Activated CD4-positive, alpha-beta memory T cell treated with anti-CD3 and anti-CD28 coated beads for 36 hours (primary cell): ENCODE measurements around the gene SFTPB. TPM values are rescaled to one million over a fixed set of nuclear protein-coding genes. Genes with fewer than 3 reads are reported as not detected.
"Not testable (repeated sequence)": the region's sequence is repeated elsewhere in the genome, so short reads cannot be mapped to it uniquely, and the experiment has no call there.

ENCODE experiments used
- CTCF ChIA-PET: fragments of 350-600 bp; sonication (Branson Sonifier 250); formaldehyde crosslinking; loops from one replicate; lab custom pipeline; 2021; ENCODE audit warnings: antibody characterized with exemption, inconsistent platforms; lab: Charles Lee
- POLR2A ChIA-PET: fragments of 350-600 bp; sonication (Branson Sonifier 250); formaldehyde crosslinking; loops from one replicate; lab custom pipeline; 2021; ENCODE audit warnings: antibody characterized with exemption; lab: Charles Lee
- DNase-seq: peaks from one replicate; pipeline ENCODE4 v3.0.0-alpha.2; 2020
- H3K27ac Mint-ChIP-seq: one replicate; pipeline ENCODE4 v1.8.0; 2021; ENCODE audit warnings: mixed read lengths
- H3K27me3 Mint-ChIP-seq: one replicate; pipeline ENCODE4 v1.8.0; 2021; ENCODE audit warnings: mixed read lengths
- H3K36me3 Mint-ChIP-seq: one replicate; pipeline ENCODE4 v1.8.0; 2021; ENCODE audit warnings: mixed read lengths
- H3K4me1 Mint-ChIP-seq: one replicate; pipeline ENCODE4 v1.8.0; 2021; ENCODE audit warnings: low read depth, mixed read lengths
- H3K4me3 Mint-ChIP-seq: one replicate; pipeline ENCODE4 v1.8.0; 2021; ENCODE audit warnings: mild to moderate bottlenecking, mixed read lengths
- H3K9me3 Mint-ChIP-seq: one replicate; pipeline ENCODE4 v1.8.0; 2021; ENCODE audit warnings: mixed read lengths
- intact Hi-C: fragments of 100-400 bp; cut with micrococcal nuclease; formaldehyde crosslinking; loops from one replicate; pipeline ENCODE4 v1.15.1; 2023
- total RNA-seq, 2 experiments: library from RNA; stranded (reverse); gene quantifications; one replicate each; pipeline ENCODE4 v1.2.3, GENCODE V29; 2021

The SFTPB gene
- total RNA-seq, 2 experiments from 2014 or later: not detected

GRCh38 chr2:85661139-85661858, 6.7 kb downstream of the SFTPB start:
- Mint-ChIP-seq H3K27ac (no peak overlapping the region), H3K4me1 (no peaks in the 10 kb centered on the region), H3K4me3 (no peak overlapping the region), H3K36me3 (peaks cover 5% of the 10 kb centered on the region), H3K9me3 (no peaks in the 10 kb centered on the region), H3K27me3 (no peaks in the 10 kb centered on the region)
- intact Hi-C loops: no loop called here
- POLR2A ChIA-PET: no interaction called here
- CTCF ChIA-PET: interaction anchor here (0.8 to 1.2 kb wide), 3 partner anchors 24 to 48 kb away, joined by 3 to 5 read pairs (median 4); no protein-coding TSS in a partner anchor
- DNase-seq: no peak

- H3K4me1 Mint-ChIP-seq: no peaks in the 10 kb centered on the region
- intact Hi-C loops: no loop called here
- no peaks in the 10 kb centered on the region for H3K27me3 Mint-ChIP-seq
- H3K4me3 Mint-ChIP-seq: no peak overlapping the region
- POLR2A ChIA-PET: no interaction called here
- H3K9me3 Mint-ChIP-seq: no peaks in the 10 kb centered on the region
- peaks cover 5% of the 10 kb centered on the region for H3K36me3 Mint-ChIP-seq
- DNase-seq: no peak
- CTCF ChIA-PET: interaction anchor here (0.8 to 1.6 kb wide), 5 partner anchors 23 to 153 kb away, joined by 3 to 5 read pairs (median 4); no protein-coding TSS in a partner anchor
- no peak overlapping the region for H3K27ac Mint-ChIP-seq
Measured at GRCh38 chr2:85660725-85661124, 7.3 kb downstream of the SFTPB start.

- H3K4me1 Mint-ChIP-seq, H3K36me3 Mint-ChIP-seq, POLR2A ChIA-PET, H3K27ac Mint-ChIP-seq, H3K9me3 Mint-ChIP-seq, H3K27me3 Mint-ChIP-seq, DNase-seq, H3K4me3 Mint-ChIP-seq, intact Hi-C loops: not testable (repeated sequence)
- CTCF ChIA-PET: interaction anchor here (1.2 to 1.6 kb wide), 4 partner anchors 16 to 153 kb away, joined by 3 to 5 read pairs (median 4); no protein-coding TSS in a partner anchor
Measured at GRCh38 chr2:85660301-85660700, 7.7 kb downstream of the SFTPB start.

GRCh38 chr2:85659324-85659981, 8.5 kb downstream of the SFTPB start:
- POLR2A ChIA-PET: no interaction called here

GRCh38 chr2:85657399-85657798, 10.6 kb downstream of the SFTPB start:
- H3K4me1 Mint-ChIP-seq, H3K9me3 Mint-ChIP-seq, H3K27ac Mint-ChIP-seq: not testable (repeated sequence)

More at GRCh38 chr2:85659324-85659981, 8.5 kb downstream of the SFTPB start:
- Mint-ChIP-seq H3K4me1 (no peaks in the 10 kb centered on the region), H3K36me3 (peaks cover 5% of the 10 kb centered on the region), H3K27me3 (no peaks in the 10 kb centered on the region), H3K4me3 (no peak overlapping the region), H3K27ac (no peak overlapping the region), H3K9me3 (no peaks in the 10 kb centered on the region)
- intact Hi-C loops: no loop called here
- CTCF ChIA-PET: interaction anchor here (1.4 to 3.2 kb wide), 4 partner anchors 17 to 154 kb away, joined by 3 to 25 read pairs (median 4); no protein-coding TSS in a partner anchor
- no peak for DNase-seq

GRCh38 chr2:85656468-85656867, 11.5 kb downstream of the SFTPB start:
- Mint-ChIP-seq H3K4me1 (peaks cover 2% of the 10 kb centered on the region), H3K4me3 (no peak overlapping the region), H3K27ac (no peak overlapping the region), H3K36me3 (peaks cover 9% of the 10 kb centered on the region), H3K27me3 (no peaks in the 10 kb centered on the region), H3K9me3 (no peaks in the 10 kb centered on the region)
- ChIA-PET POLR2A (interaction anchor here (0.6 kb wide), 1 partner anchor 238 kb away, joined by 3 read pairs; no protein-coding TSS in a partner anchor), CTCF (interaction anchor here (0.7 kb wide), 1 partner anchor 19 kb away, joined by 3 read pairs; no protein-coding TSS in a partner anchor)
- no peak for DNase-seq
- intact Hi-C loops: no loop called here

More at GRCh38 chr2:85657399-85657798, 10.6 kb downstream of the SFTPB start:
- H3K36me3 Mint-ChIP-seq, H3K27me3 Mint-ChIP-seq, intact Hi-C loops, POLR2A ChIA-PET, H3K4me3 Mint-ChIP-seq, DNase-seq: not testable (repeated sequence)
- CTCF ChIA-PET: interaction anchor here (3.2 kb wide), 1 partner anchor 21 kb away, joined by 25 read pairs; no protein-coding TSS in a partner anchor

- Mint-ChIP-seq H3K36me3 (peaks cover 14% of the 10 kb centered on the region), H3K9me3 (no peaks in the 10 kb centered on the region), H3K27ac (no peak overlapping the region), H3K4me3 (no peak overlapping the region), H3K27me3 (no peaks in the 10 kb centered on the region), H3K4me1 (peaks cover 2% of the 10 kb centered on the region)
- ChIA-PET POLR2A (interaction anchor here (0.6 kb wide), 2 partner anchors 20 to 237 kb away, joined by 3 to 7 read pairs; no protein-coding TSS in a partner anchor), CTCF (interaction anchor here (0.7 kb wide), 1 partner anchor 18 kb away, joined by 3 read pairs; no protein-coding TSS in a partner anchor)
- DNase-seq: no peak
- intact Hi-C loops: no loop called here
Measured at GRCh38 chr2:85655961-85656417, 12.0 kb downstream of the SFTPB start.

- Mint-ChIP-seq H3K27me3 (no peaks in the 10 kb centered on the region), H3K9me3 (no peaks in the 10 kb centered on the region), H3K27ac (no peak overlapping the region), H3K4me3 (no peak overlapping the region), H3K36me3 (peaks cover 23% of the 10 kb centered on the region), H3K4me1 (peaks cover 2% of the 10 kb centered on the region)
- DNase-seq: no peak
- intact Hi-C loops: no loop called here
- ChIA-PET CTCF (interaction anchor here (0.7 to 2.9 kb wide), 2 partner anchors 10 to 17 kb away, joined by 3 to 20 read pairs; no protein-coding TSS in a partner anchor), POLR2A (no interaction called here)
Measured at GRCh38 chr2:85653996-85654395, 14.0 kb downstream of the SFTPB start.

GRCh38 chr2:85652056-85652455, 15.9 kb downstream of the SFTPB start:
- POLR2A ChIA-PET: no interaction called here
- intact Hi-C loops: no loop called here
- CTCF ChIA-PET: interaction anchor here (2.9 kb wide), 1 partner anchor 15 kb away, joined by 20 read pairs; no protein-coding TSS in a partner anchor
- H3K4me3 Mint-ChIP-seq: no peak overlapping the region
- H3K36me3 Mint-ChIP-seq: peaks cover 35% of the 10 kb centered on the region
- H3K27ac Mint-ChIP-seq: peak overlapping the region; percentile 34
- H3K9me3 Mint-ChIP-seq: no peaks in the 10 kb centered on the region
- peaks cover 2% of the 10 kb centered on the region for H3K4me1 Mint-ChIP-seq
- no peaks in the 10 kb centered on the region for H3K27me3 Mint-ChIP-seq
- DNase-seq: no peak

- Mint-ChIP-seq H3K27ac (no peak overlapping the region), H3K9me3 (no peaks in the 10 kb centered on the region), H3K36me3 (peaks cover 41% of the 10 kb centered on the region), H3K4me1 (peaks cover 2% of the 10 kb centered on the region), H3K4me3 (no peak overlapping the region), H3K27me3 (no peaks in the 10 kb centered on the region)
- ChIA-PET CTCF (interaction anchor here (0.6 to 1.0 kb wide), 2 partner anchors 14 to 63 kb away, joined by 3 to 5 read pairs; no protein-coding TSS in a partner anchor), POLR2A (no interaction called here)
- intact Hi-C loops: no loop called here
- DNase-seq: no peak
Measured at GRCh38 chr2:85651097-85651496, 16.9 kb downstream of the SFTPB start.

GRCh38 chr2:85650456-85650855, 17.5 kb downstream of the SFTPB start:
- no peak for DNase-seq
- H3K4me3 Mint-ChIP-seq: no peak overlapping the region
- peaks cover 47% of the 10 kb centered on the region for H3K36me3 Mint-ChIP-seq
- ChIA-PET POLR2A (no interaction called here), CTCF (interaction anchor here (1.0 to 4.5 kb wide), 4 partner anchors 10 to 29 kb away, joined by 3 to 35 read pairs (median 4); no protein-coding TSS in a partner anchor)
- no peaks in the 10 kb centered on the region for H3K27me3 Mint-ChIP-seq
- peaks cover 2% of the 10 kb centered on the region for H3K4me1 Mint-ChIP-seq
- H3K27ac Mint-ChIP-seq: no peak overlapping the region
- intact Hi-C loops: no loop called here
- H3K9me3 Mint-ChIP-seq: no peaks in the 10 kb centered on the region
